GM19240 (cell line): ENCODE measurements around the gene ZNF385D.
"Not testable (repeated sequence)": the region's sequence is repeated elsewhere in the genome, so short reads cannot be mapped to it uniquely, and the experiment has no call there.

Experiments
- DNase-seq: peaks from one replicate; pipeline ENCODE4 v3.0.0; 2011; ENCODE audit warnings: low spot score; ENCODE audit not compliant: insufficient read length

Gene ZNF385D

DNA sequence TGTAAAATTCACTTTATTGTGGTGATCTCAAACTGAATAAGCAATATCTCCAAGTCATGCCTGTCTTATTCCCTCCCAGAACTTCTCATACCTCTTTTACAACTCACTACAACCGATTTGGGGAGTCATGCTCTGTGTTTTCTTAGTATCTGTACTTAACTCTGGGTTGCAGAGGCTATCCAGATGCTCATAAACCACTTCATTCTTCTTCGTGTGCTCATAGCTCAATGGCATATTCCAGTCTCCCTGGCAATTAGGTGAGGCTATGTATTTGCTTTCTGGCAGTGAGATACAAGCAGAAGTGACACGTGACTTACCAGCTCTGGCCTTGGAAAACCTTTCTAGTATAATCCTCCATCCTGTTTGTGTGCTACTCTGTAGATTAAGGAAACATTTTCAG is 360.9 kb downstream of the ZNF385D start:
- DNase-seq = no peak

DNA sequence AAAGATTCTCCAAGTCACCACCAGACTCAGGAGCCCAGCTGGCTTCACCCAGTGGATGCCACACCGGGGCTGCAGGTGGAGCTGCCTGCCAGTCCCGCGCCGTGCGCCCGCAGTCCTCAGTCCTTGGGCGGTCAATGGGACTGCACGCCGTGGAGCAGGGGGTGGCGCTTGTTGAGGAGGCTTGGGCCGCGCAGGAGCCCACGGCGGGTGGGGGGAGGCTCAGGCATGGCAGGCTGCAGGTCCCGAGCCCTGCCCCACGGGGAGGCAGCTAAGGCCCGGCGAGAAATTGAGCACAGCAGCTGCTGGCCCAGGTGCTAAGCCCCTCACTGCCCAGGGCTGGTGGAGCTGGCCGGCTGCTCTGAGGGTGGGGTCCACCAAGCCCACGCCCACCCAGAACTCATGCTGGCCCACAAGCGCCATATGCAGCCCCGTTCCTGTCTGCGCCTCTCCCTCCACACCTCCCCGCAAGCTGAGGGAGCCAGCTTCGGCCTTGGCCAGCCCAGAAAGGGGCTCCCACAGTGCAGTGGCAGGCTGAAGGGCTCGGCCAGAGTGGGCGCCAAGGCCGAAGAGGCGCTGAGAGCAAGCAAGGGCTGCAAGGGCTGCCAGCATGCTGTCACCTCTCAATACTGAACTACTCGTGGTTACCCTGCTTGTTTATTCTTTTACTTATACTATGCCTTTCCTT is 363.7 kb downstream of the ZNF385D start:
- DNase-seq = not testable (repeated sequence)

DNA sequence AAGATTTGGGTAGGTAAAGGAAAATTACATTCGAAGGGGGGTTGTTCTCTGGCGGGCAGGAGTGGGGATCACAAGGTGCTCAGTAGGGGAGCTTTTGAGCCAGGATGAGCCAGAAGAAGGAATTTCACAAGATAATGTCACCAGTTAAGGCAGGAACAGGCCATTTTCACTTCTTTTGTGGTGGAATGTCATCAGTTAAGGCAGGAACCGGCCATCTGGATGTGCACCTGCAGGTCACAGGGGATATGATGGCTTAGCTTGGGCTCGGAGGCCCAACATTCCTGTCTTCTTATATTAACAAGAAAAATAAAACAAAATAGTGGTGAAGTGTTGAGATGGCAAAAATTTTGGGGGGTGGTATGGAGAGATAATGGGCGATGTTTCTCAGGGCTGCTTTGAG is 373.0 kb downstream of the ZNF385D start:
- not testable (repeated sequence) for DNase-seq

DNA sequence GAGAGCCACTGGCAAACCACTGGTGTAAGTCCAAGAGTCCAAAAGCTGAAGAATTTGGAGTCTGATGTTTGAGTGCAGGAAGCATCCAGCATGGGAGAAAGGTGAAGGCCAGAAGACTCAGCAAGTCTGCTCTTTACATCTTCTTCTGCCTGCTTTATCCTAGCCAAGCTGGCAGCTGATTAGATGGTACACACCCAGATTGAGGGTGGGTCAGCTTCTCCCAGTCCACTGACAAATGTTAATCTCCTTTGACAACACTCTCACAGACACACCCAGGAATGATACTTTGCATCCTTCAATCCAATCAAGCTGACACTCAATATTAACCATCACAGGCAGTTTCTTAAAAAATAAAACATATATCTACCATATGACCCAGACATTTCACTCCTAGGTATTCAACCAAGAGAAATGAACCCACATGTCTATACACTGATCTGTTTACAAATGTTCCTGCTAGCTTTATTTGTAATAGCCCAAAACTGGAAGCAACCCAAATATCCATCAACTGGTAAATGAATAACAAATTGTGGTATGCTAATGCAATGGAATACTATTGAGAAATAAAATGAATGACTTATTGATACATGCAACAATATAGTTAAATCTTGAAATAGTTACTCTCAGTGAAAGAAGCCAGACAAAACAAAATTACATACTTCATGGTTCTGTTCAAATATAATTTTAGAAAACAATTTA is 373.8 kb downstream of the ZNF385D start:
- DNase-seq = no peak

DNA sequence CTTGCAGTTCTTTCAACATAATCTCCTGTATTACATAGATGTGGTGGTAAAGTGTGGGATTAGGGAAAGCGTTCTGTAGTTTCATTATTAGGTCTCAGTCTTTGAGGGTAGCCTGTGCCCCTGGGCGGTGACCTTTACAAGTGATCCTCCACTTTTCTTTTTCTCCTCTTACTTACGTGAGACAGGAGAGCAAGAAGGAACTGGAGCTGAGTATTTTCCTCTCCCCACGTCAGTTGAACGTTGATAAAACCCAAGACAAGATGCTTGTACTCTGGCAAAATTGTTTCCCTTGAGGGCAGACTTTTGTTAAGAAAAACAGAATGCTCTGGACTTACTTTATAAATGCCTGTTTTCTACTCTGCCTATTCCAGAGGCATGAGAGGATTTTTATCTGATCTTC is 378.7 kb downstream of the ZNF385D start:
- no peak for DNase-seq
